ENCODE measurements around the gene INHBB. TPM values are rescaled to one million over a fixed set of nuclear protein-coding genes. Genes with fewer than 3 reads are reported as not detected.

Gene INHBB
- total RNA-seq, 1 donor from 2014 or later = 1.0 TPM

GRCh38 chr2:120398996-120399888, 53.3 kb downstream of the INHBB start:
- Histone ChIP-seq H3K27me3 (ENCODE audit: control insufficient read depth in 3 of 3, insufficient read depth in 3 of 3, low read length in 3 of 3) (peaks cover 0 to 21% (median 20%) of the 10 kb centered on the region in 3 donors), H3K9me3 (ENCODE audit: control insufficient read depth in 3 of 3, low read length in 3 of 3) (no peaks in the 10 kb centered on the region), H3K4me1 (ENCODE audit: control insufficient read depth in 3 of 3, insufficient read depth in 3 of 3, low read length in 3 of 3) (no peaks in the 10 kb centered on the region), H3K9ac (ENCODE audit: low read depth in 1 of 3, low read length in 3 of 3) (no peak overlapping the region), H3K4me3 (ENCODE audit: low read length in 3 of 3) (no peak overlapping the region), H3K27ac (ENCODE audit: low read depth, low read length) (no peak overlapping the region), H3K36me3 (ENCODE audit: control insufficient read depth in 3 of 3, insufficient read depth in 3 of 3, low read length in 3 of 3) (no peaks in the 10 kb centered on the region)

GRCh38 chr2:120399889-120400240, 53.9 kb downstream of the INHBB start:
- Histone ChIP-seq H3K27me3 (ENCODE audit: control insufficient read depth in 3 of 3, insufficient read depth in 3 of 3, low read length in 3 of 3) (peaks cover 0 to 21% (median 20%) of the 10 kb centered on the region in 3 donors), H3K36me3 (ENCODE audit: control insufficient read depth in 3 of 3, insufficient read depth in 3 of 3, low read length in 3 of 3) (no peaks in the 10 kb centered on the region), H3K9ac (ENCODE audit: low read depth in 1 of 3, low read length in 3 of 3) (no peak overlapping the region), H3K9me3 (ENCODE audit: control insufficient read depth in 3 of 3, low read length in 3 of 3) (no peaks in the 10 kb centered on the region), H3K4me3 (ENCODE audit: low read length in 3 of 3) (no peak overlapping the region), H3K27ac (ENCODE audit: low read depth, low read length) (no peak overlapping the region), H3K4me1 (ENCODE audit: control insufficient read depth in 3 of 3, insufficient read depth in 3 of 3, low read length in 3 of 3) (no peaks in the 10 kb centered on the region)

GRCh38 chr2:120400551-120400950, 54.6 kb downstream of the INHBB start:
- peaks cover 0 to 20% (median 17%) of the 10 kb centered on the region in 3 donors for H3K27me3 ChIP-seq (ENCODE audit: control insufficient read depth in 3 of 3, insufficient read depth in 3 of 3, low read length in 3 of 3)
- H3K4me1 ChIP-seq (ENCODE audit: control insufficient read depth in 3 of 3, insufficient read depth in 3 of 3, low read length in 3 of 3) = no peaks in the 10 kb centered on the region
- H3K9ac ChIP-seq (ENCODE audit: low read depth in 1 of 3, low read length in 3 of 3) = no peak overlapping the region
- no peaks in the 10 kb centered on the region for H3K36me3 ChIP-seq (ENCODE audit: control insufficient read depth in 3 of 3, insufficient read depth in 3 of 3, low read length in 3 of 3)
- no peak overlapping the region for H3K4me3 ChIP-seq (ENCODE audit: low read length in 3 of 3)
- no peaks in the 10 kb centered on the region for H3K9me3 ChIP-seq (ENCODE audit: control insufficient read depth in 3 of 3, low read length in 3 of 3)
- H3K27ac ChIP-seq (ENCODE audit: low read depth, low read length) = no peak overlapping the region

Other genes starting within 250 kb of the INHBB start
- gene TMEM185B, start 122.7 kb upstream of the INHBB start, total RNA-seq = 16.7 TPM
- 36.0 TPM for gene RALB, start 93.3 kb upstream of the INHBB start, total RNA-seq

All from skeletal muscle tissue (tissue), 4 donors.